Psoas muscle (tissue), 8 donors: ENCODE measurements around the gene PSMD2. TPM values are rescaled to one million over a fixed set of nuclear protein-coding genes. Genes with fewer than 3 reads are reported as not detected.

Experiments used
- ATAC-seq, 4 donors: fragments of 200-7000 bp; cut with Tn5 transposase; one replicate each; pipeline ENCODE4 v1.9.1; 2020; ENCODE audit warnings: moderate library complexity in 3 of 4, mild to moderate bottlenecking in 2 of 4
- DNase-seq, 2 donors: peaks; one replicate each; pipeline ENCODE4 v3.0.0-alpha.2; 2020
- H3K27ac ChIP-seq: fragments of 200-600 bp; one replicate; pipeline ENCODE4 v1.8.0; 2022
- H3K27me3 ChIP-seq, 3 donors: fragments of 200-600 bp in 1 of 3; one replicate each; pipeline versions ENCODE4 v1.6.1 to v1.8.0; 2013 to 2022; ENCODE audit warnings: low read length in 2 of 3, mild to moderate bottlenecking in 2 of 3, moderate library complexity in 1 of 3; ENCODE audit not compliant: insufficient read depth in 3 of 3
- H3K36me3 ChIP-seq, 2 donors: fragments of 200-600 bp in 1 of 2; one replicate each; pipeline versions ENCODE4 v1.6.1 to v1.8.0; 2013 to 2022; ENCODE audit warnings: low read depth in 1 of 2, mild to moderate bottlenecking in 1 of 2, moderate library complexity in 1 of 2; ENCODE audit not compliant: insufficient read depth in 1 of 2
- H3K4me1 ChIP-seq: fragments of 200-600 bp; one replicate; pipeline ENCODE4 v1.8.0; 2022
- H3K4me3 ChIP-seq: fragments of 200-600 bp; one replicate; pipeline ENCODE4 v1.8.0; 2022; ENCODE audit warnings: mild to moderate bottlenecking
- H3K9me3 ChIP-seq: fragments of 200-600 bp; one replicate; pipeline ENCODE4 v1.8.0; 2022
- WGBS, 3 donors: extraction: QIAGEN DNeasy Blood & Tissue Kit; methylation state at CpG; one replicate each; pipeline versions ENCODE4 v1.1.6 to v1.1.7; 2013; 5-methylcytosine and 5-hydroxymethylcytosine counted together
- intact Hi-C, 2 donors: fragments of 100-400 bp; cut with DNase I; formaldehyde crosslinking; loops; one replicate each; pipeline versions ENCODE4 v1.11.0 to v1.14.2; 2022
- polyA plus RNA-seq, 3 donors: library from polyadenylated mRNA; stranded (reverse); fragments of 200-250 nt; gene quantifications; one replicate each; pipeline ENCODE4 v1.2.3, GENCODE V29; 2013
- total RNA-seq, 4 donors: library from RNA; stranded (reverse); fragmentation: NEBNext Ultra II Directional in 2 of 4; extraction: Animal tissue kit (Norgen Biotek cat#: 25700) in 2 of 4; gene quantifications; one replicate each; pipeline versions ENCODE4 v1.2.1 to v1.2.4, GENCODE V29; 2021 to 2023
- TF ChIP-seq, protein P1 (sequence below): fragments of 200-600 bp; IDR thresholded peaks from one replicate; pipeline ENCODE4 v1.8.0; 2022; ENCODE audit warnings: antibody characterized with exemption
- donor health status: healthy with polysubstance abuse.
- donor health status: DM: no; HTN: no; CAD: no; lungs with moderate emphysema.
- donor health status: Bipolar disorder and iron deficiency.
- donor health status: healthy.
- donor health status: DM: yes; HTN: yes; CAD: no.
- donor health status: DM: no; HTN: no; CAD: no.
- donor health status: DM: no; HTN: no; CAD: no.
- donor health status: DM: yes; HTN: yes; CAD: no.

Gene PSMD2
- total and polyA plus RNA-seq, 7 donors, result 338 to 898 (median 430) TPM

DNA sequence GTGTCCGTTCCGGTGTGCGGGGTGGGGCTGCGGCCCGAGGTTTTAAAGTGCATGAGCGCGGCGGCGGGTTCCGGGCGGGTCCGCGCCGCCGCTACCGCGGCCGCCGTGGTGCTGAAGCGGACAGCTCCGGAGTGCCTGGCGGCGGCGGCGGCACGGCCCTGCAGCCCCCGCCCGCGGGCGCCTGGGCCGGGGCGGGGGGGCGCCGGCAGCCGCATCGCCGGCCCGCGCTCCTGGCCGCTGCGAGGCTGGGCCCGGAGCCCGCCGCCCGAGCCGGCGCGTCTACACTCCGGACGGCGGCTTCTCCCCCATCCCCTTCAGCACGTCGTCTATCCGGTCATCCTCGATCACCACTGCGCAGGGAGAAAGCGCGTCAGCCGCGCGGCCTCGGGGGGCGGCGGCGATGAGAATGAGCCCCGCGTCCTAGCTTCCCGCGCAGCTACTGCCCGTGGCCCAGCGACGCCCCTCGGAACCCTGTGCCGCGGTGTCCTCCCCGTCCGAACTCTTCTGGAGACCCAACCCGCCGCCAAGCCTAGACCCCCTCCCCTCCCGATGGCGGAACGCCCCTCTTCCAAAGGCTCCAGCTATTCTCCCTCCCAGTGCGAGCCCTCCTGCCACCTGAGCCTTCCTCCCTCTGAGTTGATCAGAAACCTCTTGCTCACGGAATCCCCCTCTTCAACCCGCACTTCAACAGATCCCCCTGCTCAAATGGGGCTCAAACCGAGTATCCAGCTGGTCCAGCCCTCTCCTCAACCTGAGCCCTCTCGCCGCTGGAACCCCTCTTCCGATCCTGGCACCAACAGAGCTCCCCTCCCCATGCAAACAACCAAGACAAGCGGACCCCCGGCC, 38.9 kb upstream of the PSMD2 start:
- DNase-seq (no peak), ATAC-seq (peak; percentile 64 to 75 (median 69))
- no peak overlapping the region for H3K27ac ChIP-seq
- H3K27me3 ChIP-seq, result peaks cover 2 to 65% (median 11%) of the 10 kb centered on the region in 3 donors
- H3K4me1 ChIP-seq, result peaks cover 18% of the 10 kb centered on the region
- H3K36me3 ChIP-seq, result no peaks in the 10 kb centered on the region
- peak overlapping the region; percentile 43 for H3K4me3 ChIP-seq
- WGBS, 3 donors, result 1 to 2% (median 1%) methylated on average over 45 to 91 of the region's 91 CpGs
- intact Hi-C loops, result loop anchor here in 1 of 2 donors (10.0 kb wide), 1 partner anchor 365 kb away; no protein-coding TSS in a partner anchor
- no peaks in the 10 kb centered on the region for H3K9me3 ChIP-seq
- TF ChIP-seq, protein P1, sequence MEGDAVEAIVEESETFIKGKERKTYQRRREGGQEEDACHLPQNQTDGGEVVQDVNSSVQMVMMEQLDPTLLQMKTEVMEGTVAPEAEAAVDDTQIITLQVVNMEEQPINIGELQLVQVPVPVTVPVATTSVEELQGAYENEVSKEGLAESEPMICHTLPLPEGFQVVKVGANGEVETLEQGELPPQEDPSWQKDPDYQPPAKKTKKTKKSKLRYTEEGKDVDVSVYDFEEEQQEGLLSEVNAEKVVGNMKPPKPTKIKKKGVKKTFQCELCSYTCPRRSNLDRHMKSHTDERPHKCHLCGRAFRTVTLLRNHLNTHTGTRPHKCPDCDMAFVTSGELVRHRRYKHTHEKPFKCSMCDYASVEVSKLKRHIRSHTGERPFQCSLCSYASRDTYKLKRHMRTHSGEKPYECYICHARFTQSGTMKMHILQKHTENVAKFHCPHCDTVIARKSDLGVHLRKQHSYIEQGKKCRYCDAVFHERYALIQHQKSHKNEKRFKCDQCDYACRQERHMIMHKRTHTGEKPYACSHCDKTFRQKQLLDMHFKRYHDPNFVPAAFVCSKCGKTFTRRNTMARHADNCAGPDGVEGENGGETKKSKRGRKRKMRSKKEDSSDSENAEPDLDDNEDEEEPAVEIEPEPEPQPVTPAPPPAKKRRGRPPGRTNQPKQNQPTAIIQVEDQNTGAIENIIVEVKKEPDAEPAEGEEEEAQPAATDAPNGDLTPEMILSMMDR, result no peak

DNA sequence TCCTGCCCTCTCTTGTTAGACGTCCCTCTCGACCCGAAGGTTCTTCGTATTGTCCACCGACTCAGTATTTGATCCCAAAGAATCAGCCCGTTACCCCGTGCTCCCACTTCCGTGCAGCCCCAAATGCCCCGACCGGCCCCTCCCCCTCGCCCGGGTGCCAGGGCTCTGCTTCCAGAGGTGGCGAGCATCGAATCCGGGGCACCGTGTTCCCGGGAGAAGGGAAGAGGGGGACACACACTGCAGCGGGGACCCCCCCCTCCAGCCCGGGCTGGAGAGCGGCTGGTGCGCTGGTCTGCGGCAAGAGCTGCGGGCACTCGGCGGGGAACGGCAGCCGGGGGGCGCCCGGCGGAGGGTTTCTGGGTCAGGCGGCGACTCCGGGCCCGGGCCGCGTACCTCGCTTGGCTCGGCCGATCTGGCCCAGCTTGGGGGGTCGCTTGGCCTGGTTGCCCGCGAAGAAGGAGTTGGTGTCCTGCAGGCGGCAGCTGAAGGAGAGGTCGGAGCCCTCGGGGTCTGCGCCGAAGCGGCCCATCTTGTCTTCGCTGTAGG, 38.2 kb upstream of the PSMD2 start:
- TF ChIP-seq, protein P1, result no peak
- 0 to 2% (median 1%) methylated on average over 41 to 49 of the region's 49 CpGs for WGBS, 3 donors

DNA sequence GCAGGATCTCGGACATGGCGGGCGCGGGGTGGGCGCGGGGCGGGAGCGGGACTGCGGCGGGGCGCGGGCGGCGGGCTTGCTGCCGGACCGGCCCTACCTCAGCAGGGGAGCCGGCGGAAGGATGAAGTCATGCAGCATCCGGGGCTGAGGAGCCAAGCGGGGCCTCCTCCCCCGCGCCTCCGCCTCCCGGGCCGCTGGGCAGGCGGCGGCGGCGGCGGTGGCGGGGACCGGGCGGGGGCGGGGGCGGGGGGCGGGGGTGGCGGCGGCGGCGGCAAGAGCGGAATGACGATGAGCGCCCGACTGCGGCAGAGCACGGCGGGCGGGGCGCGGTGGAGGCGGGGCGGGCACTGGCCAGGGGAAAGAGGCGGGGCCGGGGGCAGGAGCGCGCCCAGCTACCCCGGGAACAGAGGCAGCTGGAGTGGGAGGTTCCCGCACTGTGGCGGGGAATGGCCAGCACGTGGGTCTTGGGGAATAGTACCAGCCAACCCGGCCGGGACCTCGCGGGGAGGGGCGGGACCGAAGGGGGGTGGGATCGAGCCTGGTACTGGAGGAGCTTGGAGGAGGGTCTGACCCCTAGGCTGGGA, 37.7 kb upstream of the PSMD2 start, which contains the start of gene CAMK2N2:
Gene CAMK2N2, minus strand, starts transcription at position 284 of the 584 bp plus-strand sequence. Its CDS starts 268 bp downstream, at position 16.
- peak within 1 kb of the TSS; percentile 58 for H3K4me3 ChIP-seq
- TF ChIP-seq, protein P1, result no peak
- no peaks in the 10 kb centered on the region for H3K36me3 ChIP-seq
- H3K4me1 ChIP-seq, result peaks cover 18% of the 10 kb centered on the region
- H3K9me3 ChIP-seq, result no peaks in the 10 kb centered on the region
- WGBS, 3 donors, result 0 to 1% (median 1%) methylated on average over 25 to 66 of the region's 67 CpGs
- H3K27me3 ChIP-seq, result peaks cover 2 to 71% (median 11%) of the 10 kb centered on the region in 3 donors
- intact Hi-C loops, result no loop called here
- ATAC-seq (peak; percentile 57 to 76 (median 68)), DNase-seq (peak; percentile 66 to 68)
- no peak within 1 kb of the TSS for H3K27ac ChIP-seq

More for the DNA sequence above, 38.2 kb upstream of the PSMD2 start:
- Histone ChIP-seq H3K9me3 (no peaks in the 10 kb centered on the region), H3K36me3 (no peaks in the 10 kb centered on the region), H3K27ac (no peak overlapping the region), H3K4me3 (peak overlapping the region; percentile 58), H3K27me3 (peaks cover 2 to 68% (median 11%) of the 10 kb centered on the region in 3 donors), H3K4me1 (peaks cover 18% of the 10 kb centered on the region)
- intact Hi-C loops, result no loop called here
- no peak for ATAC-seq
- no peak for DNase-seq

DNA sequence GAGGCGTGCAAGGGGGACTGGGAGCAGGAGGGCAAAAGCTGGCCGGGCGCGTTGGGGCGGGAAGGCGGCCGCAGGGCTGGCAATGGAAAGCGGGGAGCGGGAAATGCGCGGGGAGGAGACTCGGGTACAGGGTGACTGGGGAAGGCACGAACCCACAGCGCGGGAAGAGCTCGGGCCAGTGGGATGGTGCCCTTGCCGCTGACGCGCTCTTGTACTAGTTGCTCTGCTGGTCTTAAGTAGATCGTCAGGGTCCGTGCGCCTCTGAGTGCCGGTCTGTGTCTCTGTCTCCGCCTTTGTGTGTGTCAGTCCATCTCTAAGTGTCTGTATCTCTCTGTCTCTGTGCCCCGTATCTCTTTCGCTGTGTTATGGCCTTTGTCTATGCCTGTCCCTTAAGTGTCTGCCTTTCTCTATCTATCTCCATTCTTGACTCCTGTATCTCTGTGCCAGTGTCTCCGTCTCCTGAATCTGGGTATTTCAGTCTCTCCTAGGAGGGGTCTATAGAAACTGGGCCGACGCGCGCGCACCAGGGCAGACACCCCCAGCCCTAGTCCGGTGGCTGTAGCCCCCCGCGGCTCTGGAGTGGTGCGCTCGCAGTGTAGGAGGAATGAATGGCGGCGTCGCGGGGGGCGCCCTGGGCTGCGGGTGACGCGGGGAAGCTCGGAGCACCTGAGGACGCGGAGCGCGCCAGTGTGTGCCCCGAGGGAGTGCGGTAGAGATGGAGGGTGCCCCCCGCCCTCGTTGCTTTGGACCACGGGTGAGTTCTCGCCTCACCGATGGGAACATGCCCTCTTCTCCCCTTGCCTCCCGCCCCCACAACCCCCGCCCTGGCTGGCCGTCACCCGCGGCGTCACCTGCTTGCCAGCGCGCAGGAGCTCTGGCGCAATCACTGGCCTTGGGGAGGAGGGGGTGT, 36.9 kb upstream of the PSMD2 start:
- DNase-seq (peak in 1 of 2 donors; percentile 50), ATAC-seq (peak in 2 of 4 donors; percentile 22 to 36)
- WGBS, 3 donors, result 1 to 2% (median 2%) methylated on average over 45 to 66 of the region's 66 CpGs
- Histone ChIP-seq H3K36me3 (no peaks in the 10 kb centered on the region), H3K27ac (no peak overlapping the region), H3K27me3 (peaks cover 2 to 76% (median 11%) of the 10 kb centered on the region in 3 donors), H3K4me1 (peaks cover 18% of the 10 kb centered on the region), H3K9me3 (no peaks in the 10 kb centered on the region), H3K4me3 (peak overlapping the region; percentile 58)
- intact Hi-C loops, result no loop called here
- TF ChIP-seq, protein P1, result no peak
